Measurements from ENCODE around the gene TDG. TPM values are rescaled to one million over a fixed set of nuclear protein-coding genes. Genes with fewer than 3 reads are reported as not detected.

The TDG gene
- total RNA-seq = 47.2 and 61.6 TPM in 2 replicates

DNA sequence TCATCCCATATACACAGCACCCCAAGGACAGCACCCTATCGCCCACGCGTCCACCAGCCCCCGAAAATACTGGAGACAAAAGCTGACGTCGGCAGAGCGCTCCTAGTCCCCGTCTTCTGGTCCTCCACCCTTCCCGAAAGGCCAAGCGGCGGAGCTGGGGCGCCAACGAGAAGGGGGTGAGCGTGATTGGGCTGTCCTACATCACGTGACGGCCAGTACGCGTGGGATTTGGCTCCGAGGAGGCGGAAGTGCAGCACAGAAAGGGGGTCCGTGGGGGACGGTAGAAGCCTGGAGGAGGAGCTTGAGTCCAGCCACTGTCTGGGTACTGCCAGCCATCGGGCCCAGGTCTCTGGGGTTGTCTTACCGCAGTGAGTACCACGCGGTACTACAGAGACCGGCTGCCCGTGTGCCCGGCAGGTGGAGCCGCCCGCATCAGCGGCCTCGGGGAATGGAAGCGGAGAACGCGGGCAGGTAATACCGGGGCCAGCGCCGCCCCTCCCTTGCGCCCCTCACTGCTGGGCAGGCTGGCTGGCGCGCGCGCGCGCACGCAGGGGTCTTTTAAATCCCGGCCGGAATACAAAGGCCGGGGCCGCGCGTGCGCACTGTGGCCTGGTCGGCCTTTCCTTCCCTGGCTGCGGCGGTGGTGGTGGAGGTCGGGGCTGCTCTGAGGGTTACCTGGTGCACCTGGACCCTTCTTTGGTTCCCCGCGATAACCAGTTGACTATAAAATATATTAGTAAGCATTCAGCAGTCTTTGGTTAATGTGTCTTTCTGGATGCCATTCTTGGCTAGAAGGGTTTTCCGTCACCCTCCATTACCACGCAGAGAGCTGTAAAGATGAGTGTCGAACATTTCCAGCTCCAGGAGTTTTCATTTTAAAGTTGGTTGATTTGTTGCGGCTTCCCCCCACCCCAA is at the start of gene TDG:
Gene TDG, plus strand, starts transcription at position 283 of the 915 bp plus-strand sequence. Its CDS starts 166 bp downstream, at position 449.

DNA sequence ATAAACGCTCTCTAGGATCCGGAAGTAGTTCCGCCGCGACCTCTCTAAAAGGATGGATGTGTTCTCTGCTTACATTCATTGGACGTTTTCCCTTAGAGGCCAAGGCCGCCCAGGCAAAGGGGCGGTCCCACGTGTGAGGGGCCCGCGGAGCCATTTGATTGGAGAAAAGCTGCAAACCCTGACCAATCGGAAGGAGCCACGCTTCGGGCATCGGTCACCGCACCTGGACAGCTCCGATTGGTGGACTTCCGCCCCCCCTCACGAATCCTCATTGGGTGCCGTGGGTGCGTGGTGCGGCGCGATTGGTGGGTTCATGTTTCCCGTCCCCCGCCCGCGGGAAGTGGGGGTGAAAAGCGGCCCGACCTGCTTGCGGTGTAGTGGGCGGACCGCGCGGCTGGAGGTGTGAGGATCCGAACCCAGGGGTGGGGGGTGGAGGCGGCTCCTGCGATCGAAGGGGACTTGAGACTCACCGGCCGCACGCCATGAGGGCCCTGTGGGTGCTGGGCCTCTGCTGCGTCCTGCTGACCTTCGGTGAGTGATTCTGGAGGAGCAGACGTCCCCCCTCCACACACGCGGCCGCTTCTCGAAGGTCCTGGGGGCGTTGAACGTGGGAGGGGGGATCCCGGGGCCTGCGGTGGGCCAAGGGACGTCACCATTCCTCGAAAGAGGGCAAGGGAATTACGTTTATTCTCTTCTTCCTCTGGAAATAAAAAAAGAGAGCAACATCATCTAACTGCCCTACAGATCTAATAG is 35.5 kb upstream of the TDG start, which contains the start of gene HSP90B1:
Gene HSP90B1, plus strand, starts transcription at position 377 of the 753 bp plus-strand sequence. Its CDS starts 106 bp downstream, at position 483.

Other genes starting within 250 kb of the TDG start
- gene NT5DC3, start 124.6 kb upstream of the TDG start, total RNA-seq = 17.8 and 19.0 TPM in 2 replicates
- 890 and 1,175 TPM in 2 replicates for gene HSP90B1, start 35.5 kb upstream of the TDG start, total RNA-seq
- 1.6 and 2.1 TPM in 2 replicates for gene GLT8D2, start 84.3 kb downstream of the TDG start, total RNA-seq
- gene HCFC2, start 98.7 kb downstream of the TDG start, total RNA-seq = 6.2 and 13.3 TPM in 2 replicates
- gene NFYB, start 172.3 kb downstream of the TDG start, total RNA-seq = 21.4 and 22.6 TPM in 2 replicates
- 135 and 151 TPM in 2 replicates for gene TXNRD1, start 249.9 kb downstream of the TDG start, total RNA-seq

Data from nasal cavity respiratory epithelium epithelial cell of viscerocranial mucosa (primary cell).